ENCODE measurements around the gene DHX30.
"Not testable (repeated sequence)": the region's sequence is repeated elsewhere in the genome, so short reads cannot be mapped to it uniquely, and the experiment has no call there.

DHX30 gene

DNA sequence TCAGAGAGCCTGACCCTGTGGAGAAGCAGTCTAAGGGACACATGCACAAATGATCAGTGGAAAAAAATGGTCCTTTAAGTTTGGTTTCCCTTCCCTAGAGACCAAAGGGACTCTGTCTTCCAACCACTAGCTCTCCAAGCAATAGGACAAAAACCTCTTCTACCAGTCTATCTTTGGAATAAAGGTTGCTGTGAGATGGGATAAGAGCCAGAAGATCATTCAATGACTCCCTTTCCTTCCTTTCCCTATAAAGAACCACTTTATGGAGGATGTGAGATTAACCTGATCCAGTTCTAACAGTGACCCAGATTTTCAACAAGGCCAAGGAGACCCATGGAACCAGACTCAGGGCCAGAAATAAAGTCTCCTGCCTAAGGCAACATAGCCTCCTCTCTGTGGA is 74.8 kb downstream of the DHX30 start:
- DNase-seq (ENCODE audit: low spot score) = no peak

DNA sequence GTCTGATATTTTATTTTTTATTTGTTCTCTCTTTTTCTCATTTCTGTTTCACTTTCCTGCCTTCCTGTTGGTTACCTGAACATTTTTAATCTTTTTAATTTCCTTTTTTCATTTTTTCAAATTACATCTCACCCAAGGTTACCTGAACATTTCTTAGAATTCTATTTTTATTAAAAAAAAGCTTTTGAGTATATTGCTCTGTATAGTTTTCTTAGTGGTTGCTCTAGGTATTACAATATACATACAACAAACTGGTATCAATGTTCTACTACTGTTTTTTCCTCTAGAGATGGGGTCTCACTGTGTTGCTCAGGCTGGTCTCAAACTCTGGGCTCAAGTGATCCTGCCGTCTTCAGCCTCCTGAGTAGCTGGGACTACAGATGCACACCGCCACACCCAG is 79.4 kb downstream of the DHX30 start:
- no peak for DNase-seq (ENCODE audit: low spot score)

DNA sequence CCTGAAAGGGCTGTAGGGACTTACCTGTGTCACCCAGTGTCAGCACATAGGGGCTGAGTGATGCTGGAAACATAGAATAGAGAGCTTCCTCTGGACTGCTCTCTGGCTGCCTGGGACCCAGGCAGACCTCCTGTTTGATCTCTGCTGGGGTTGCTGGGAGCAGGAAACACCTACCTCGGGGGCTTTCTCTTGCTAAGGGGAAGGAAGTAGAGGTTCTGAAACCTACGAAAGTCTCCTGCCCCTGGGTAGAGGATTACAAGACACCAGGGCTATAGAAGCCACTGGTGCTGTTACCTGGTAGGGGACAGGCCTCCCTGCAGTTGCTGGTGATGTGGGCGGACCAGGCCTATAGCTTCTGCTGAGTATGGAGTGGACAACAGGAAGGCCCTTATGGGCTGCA is 81.7 kb downstream of the DHX30 start:
- no peak for DNase-seq (ENCODE audit: low spot score)

DNA sequence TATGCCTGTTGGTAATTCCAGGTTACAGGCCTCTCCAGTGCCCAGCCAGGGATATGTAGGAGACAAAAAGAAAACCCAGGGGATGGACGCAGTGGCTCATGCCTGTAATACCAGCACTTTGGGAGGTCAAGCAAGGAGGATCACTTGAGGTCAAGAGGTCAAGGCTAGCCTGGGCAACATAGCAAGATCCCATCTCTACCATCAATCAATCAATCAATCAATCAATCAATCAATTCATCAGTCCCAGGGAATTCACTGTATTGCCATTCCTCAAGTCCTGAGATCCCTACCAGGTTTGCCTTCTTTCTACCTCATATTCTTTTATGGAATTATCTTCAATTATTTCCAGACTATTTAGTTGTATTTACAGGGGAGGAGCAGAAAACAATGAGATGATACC is 82.2 kb downstream of the DHX30 start:
- DNase-seq (ENCODE audit: low spot score) = no peak

DNA sequence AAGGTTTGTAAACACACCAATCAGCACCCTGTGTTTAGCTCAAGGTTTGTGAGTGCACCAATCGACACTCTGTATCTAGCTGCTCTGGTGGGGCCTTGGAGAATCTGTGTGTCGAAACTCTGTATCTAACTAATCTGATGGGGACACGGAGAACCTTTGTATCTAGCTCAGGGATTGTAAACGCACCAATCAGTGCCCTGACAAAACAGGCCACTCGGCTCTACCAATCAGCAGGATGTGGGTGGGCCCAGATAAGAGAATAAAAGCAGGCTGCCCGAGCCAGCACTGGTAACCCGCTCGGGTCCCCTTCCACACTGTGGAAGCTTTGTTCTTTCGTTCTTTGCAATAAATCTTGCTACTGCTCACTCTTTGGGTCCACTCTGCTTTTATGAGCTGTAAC is 85.1 kb downstream of the DHX30 start:
- not testable (repeated sequence) for DNase-seq (ENCODE audit: low spot score)

DNA sequence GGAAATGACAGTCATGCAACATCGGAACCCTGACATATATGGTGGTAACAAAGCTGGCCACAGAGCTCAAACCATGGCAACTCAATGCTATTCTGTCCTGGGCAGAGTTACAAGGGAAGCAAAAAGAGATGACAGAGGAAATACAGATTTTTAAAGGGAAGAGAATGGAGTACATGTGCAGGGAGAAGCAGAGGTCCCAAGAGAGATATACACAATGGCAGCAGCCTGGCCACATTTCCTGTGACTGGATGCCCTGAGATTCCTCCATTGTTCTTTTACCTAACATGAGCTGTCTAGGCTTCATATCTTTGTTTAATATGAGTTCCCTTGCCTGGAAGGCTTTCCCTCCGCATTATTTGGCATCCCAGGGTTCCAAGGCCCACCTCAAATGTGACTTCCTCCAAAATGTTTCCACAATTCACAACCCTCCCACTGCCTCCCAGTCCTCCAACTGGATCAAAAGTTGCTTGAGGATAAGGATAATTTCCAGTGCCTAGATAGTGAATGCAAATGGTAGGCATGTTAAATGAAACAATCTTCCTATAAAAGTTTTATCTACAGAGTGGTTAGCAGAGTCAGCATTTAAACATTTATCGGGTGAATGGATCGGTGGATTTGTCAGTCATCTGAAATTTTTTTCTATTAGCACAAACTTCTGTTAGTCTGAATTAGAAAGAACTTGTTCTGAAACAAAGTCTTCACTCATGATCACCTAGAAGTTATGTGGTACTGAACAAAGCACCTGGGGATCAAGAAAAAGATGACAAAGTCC is 86.2 kb downstream of the DHX30 start:
- no peak for DNase-seq (ENCODE audit: low spot score)

DNA sequence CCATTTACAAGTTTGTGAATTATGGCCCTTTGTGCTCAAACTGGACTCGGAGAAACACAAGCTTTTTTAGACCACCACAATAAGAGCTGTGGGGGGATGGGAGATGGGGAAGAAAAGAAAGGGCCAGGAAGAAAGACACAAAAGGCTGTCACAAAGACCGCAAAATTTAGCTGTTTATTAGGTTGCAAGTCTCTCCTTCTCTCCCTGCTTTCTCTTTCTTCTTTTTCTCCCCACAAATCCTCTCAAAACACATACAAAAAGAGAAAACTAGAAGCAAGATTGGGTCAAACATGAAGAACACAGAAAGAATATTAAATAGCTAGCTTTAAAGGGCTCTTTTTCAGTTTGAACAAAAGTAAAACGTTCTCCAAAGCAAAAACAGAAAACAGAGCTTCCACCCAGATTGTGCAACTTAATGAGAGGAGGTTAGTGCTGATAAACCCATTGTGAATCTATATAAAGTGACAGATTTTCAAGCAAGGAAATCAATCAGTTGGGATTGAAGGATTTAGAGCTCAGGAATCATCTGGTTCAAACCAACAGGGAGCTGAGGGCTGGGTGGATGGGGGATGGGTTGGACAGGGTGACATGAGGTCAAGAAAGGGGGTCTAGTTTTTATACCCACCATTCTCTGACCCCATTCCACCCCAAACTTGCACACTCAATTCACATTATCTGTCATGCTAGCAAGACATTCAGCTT is 87.3 kb downstream of the DHX30 start:
- no peak for DNase-seq (ENCODE audit: low spot score)

DNA sequence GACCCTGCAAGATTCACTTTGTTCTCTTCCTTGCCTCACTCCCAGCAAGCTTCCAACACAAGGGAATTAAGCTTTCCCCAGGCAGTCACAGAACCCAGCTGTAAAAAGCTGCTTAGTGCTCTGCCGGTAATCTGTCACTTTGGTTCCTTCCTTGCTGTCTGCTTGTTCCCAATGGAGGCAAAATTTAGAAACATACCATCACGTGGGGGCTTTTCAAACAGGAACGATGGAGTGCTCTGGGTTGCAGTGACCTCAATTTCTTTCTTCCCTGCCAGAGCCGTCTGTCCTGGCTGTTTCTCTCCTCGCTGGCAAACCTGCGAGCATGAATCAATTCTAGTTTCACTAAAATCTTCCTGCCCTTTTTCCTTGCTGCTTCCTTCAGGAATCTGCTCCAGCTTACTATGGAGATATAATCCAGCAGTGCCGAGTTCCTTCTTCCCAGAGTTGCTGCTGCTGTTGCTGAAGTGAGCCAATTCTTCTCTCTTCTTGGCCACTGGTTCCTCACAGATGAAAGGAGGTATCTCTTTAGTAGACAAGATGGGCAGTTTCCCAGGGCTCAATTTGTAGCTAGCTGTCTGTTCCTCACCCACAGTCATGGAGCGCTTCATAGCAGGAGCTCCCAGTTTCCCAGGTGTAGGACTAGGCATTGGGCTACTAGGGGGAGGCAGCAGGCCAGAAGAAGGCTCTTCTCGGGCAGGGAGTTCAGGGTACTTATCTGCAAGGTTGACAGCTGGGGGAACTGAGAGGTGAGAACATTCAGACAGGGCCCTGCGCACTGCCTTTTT is 88.1 kb downstream of the DHX30 start:
- DNase-seq (ENCODE audit: low spot score) = no peak

DNA sequence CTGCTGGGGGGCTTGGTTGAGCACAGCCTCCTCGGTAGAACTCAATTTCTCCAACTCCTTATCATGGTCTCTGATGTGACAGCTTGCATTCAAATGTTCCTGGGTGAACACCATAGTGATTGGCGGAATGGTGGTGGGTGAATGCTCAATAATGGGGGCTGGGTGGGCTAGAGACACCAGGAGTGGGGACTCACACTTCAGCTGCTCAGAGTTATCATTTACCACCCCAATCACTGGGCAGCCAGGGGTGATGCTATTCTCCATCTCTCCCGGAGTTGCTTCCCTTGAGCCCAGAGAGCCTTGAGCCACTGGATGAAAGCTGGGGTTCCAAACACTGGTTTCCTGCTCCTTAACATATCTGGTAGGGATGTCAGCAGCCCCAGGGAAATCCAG is 88.7 kb downstream of the DHX30 start:
- DNase-seq (ENCODE audit: low spot score) = no peak

DNA sequence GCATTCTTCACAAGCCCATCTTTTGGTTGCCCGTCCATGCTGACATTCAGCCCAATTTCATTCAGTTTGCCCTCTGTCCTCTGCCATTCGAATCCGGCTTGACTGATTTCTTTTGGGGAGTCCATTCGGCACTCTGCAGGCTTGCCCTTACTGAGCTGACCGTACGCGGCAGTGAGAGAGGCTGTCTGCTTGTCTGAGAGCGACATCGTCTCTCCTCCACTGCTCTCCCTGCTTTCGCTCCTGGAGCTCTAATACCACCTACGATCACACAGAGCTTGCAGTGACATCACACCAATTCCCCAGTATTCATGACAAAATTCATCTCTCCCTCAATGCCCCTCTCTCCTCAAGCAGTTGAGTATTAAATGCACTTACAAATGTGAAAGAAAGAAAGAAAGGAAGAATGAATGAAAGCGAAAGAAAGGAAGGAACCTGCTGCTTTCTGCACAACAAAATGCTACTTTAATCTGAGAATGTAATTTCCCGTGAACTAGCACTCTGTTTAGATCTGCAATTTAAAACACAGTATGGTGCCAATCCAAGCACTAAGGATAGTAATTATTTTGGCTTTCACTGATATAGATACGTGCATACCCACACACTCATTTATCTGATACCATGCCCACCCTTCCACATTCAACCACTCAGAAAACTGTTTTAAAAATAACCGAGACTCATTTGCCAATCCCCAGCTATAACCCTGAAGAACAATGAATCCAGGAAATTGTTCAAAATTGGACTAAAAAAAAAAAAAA is 89.5 kb downstream of the DHX30 start:
- DNase-seq (ENCODE audit: low spot score) = no peak

DNA sequence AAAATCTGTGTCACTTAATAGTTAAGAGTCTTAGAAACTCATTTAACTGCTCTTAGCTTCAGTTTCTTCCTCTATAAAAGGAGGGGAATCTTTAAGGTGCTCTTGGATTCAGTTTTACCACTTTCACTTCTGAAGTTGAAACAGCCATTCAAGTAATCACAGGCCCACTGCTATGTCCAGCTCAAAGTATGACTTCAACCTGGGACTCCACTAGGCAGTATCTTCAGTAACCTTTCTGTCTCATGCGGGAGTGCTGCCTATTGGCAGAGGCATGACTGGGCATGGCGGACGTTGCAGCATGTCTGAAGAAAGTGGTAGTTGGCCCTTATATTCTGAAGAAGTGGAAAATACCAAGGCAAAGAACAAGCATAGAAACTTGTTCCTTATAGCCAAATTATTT is 92.3 kb downstream of the DHX30 start:
- DNase-seq (ENCODE audit: low spot score) = no peak

DNA sequence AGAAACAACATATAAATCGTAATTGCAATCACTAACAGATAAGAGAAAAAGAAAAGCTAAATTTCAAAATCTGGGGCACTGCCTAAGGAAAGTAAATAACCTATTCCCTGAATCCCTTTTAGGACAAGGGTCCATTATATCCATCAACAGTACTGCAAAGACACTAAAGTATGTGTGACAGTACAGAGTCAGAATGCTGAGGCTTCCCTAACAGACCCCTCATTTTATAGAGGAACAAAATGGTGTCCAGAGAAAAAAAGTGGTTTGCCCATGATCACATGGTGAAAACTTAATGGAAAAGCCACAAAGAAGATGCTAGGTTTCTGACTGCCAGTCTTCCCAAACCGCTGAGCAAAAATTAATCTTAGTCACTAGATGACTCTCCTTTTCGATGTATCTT is 93.8 kb downstream of the DHX30 start:
- no peak for DNase-seq (ENCODE audit: low spot score)

DNA sequence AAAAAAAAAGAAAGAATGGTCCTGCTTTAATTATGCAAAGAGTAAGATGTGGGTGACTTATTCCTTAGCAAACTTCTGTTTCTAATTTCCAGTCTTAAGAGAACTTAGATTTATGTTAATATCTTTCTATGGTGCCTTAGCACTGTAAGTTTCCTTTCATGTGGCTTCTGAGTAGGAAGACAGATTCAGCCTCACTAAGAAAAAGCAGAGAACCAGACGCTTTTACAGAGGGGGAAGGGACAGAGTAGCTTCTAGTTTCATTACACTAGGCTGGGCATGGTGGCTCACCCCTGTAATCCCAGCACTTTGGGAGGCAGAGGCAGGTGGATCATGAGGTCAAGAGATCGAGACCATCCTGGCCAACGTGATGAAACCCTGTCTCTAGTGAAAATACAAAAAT is 95.0 kb downstream of the DHX30 start:
- no peak for DNase-seq (ENCODE audit: low spot score)

DNA sequence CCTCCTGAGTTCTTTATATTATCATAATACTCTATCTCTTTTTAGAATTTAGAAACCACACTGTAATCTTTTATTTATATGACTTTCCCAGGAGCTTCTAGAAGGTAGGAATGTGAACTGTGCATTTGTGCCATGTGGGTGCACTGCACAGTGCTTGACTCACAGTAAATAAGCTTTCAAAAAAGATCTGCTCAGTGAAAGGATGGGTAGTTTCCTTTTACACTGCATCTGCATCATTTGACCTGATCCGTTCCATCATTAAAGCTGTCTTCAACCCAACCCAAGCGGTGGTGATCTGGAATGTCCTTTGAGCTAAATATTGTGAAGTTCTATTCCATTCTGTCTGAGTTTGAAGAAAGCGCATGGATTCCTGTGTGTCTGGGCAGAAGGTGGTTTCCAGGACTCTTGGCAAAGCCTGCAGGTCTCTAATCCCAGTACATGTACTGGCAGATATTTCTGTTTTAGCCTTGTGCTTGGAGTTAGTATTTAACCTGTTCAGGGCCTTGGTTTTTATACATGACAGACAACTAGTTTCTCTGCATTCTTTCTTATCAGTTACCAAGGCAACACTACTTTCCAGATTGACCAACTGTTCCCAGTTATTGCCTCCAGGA is 96.7 kb downstream of the DHX30 start:
- no peak for DNase-seq (ENCODE audit: low spot score)

Data from CD4-positive, alpha-beta T cell treated with Interleukin-6 at 100 ng/mL for 8 hours (primary cell).